Measurements from ENCODE around the gene TTLL5.
A peak's percentile ranks its signal among the peaks of the same experiment; 100 is the strongest.

Gene TTLL5

DNA sequence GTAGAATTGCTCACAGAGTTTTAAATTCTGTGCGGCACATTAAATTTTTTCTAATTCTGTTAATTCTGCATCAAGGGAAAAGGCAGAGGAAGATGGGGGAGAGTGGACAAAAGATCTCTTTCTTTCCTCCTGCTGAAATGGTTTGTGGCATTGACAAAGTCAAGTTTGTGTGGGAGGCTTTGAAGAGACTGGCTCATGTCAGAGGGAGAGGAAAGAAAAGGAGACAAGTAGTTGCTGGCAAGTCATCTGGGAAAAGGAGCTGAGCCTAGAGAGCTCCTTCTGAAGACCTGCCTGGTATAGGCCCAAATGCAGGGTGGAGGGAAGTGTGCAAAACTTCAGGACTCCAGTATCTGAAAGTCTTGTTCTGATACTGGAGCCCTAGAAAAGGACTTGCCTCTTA lies 36.3 kb downstream of the TTLL5 start:
- DNase-seq (ENCODE audit: low read depth in 2 of 2, low spot score in 1 of 2): no peak

DNA sequence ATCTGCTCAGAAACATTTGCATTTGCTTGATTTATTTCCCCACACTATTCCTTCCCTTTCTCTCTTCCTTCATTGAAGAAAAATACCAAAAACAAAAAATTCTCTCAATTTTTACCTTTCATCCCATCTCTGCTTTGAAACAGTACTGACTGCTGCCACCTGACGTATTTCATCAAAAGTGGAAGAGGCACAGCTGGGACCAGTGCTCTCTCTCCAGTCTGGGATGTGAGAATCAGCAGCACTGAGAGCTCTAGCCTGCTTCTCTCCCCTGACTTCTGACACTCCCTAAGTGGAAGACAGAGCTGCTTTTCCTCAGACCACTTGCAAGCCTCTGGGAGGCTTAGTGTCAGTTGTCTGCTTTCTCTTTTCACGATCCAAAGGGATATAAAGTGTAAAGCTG lies 36.9 kb downstream of the TTLL5 start:
- no peak for DNase-seq (ENCODE audit: low read depth in 2 of 2, low spot score in 1 of 2)

DNA sequence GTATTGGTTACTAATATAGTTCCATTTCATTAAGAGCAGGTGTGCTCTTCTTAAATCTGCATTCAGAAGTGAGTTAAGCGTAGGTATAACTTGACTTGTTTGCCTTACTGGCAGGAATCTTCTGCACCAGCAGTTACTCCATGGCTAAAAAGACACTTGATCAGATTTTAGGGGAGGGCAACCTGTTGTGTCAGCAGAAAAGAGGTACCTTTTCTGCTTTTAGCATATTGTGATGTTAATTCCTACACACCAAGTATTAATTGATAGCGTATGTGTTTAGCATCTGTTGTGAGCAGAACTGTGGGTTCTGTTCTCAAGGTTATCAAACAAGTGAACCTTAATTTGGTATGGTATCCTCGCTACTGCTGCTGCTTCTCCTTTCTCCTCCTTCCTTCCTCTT lies 38.3 kb downstream of the TTLL5 start:
- DNase-seq (ENCODE audit: low read depth in 2 of 2, low spot score in 1 of 2): no peak

DNA sequence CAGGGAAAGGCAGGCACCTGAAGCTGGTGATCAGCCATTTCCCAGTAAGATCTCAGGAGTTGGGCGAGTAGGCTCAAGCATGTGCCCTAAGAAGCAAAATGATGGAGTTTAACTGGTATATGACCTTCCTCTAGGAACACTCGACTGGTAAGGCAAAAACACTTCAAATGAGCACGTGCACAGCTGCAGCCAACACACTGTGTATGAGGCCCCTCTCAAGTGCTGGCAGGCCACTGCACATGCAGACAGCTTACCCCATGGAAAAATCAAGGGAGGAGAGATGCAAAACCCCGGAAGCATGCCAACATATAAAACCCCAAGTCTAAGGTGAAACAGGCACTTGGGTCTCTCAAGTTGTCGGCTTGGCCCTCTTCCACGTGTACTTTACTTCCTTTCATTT lies 39.2 kb downstream of the TTLL5 start:
- no peak for DNase-seq (ENCODE audit: low read depth in 2 of 2, low spot score in 1 of 2)

GRCh38 chr14:75702122-75702521 lies 41.1 kb downstream of the TTLL5 start:
- DNase-seq (ENCODE audit: low read depth in 2 of 2, low spot score in 1 of 2): no peak

- no peak for DNase-seq (ENCODE audit: low read depth in 2 of 2, low spot score in 1 of 2)
Measured at GRCh38 chr14:75702616-75703261, 41.7 kb downstream of the TTLL5 start.

GRCh38 chr14:75703467-75703866 lies 42.4 kb downstream of the TTLL5 start:
- DNase-seq (ENCODE audit: low read depth in 2 of 2, low spot score in 1 of 2): no peak

DNA sequence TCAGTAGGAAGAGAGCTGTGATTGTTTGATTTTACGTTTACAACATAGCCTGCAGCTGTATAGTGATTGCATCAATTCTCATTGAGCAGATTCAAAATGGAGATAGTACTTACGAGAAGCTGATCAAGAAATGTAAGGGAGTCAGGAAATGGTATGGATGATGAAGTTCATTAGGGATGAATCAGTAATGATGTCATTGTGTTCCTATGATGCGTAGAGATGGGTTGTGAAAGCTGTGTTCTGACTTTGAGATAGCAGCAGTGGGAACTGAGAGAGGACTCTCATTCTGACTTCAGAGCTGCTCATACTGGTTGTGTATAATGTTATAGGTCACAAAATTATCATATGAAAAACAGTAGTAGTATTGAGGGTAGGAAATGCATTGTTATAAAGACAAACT lies 44.0 kb downstream of the TTLL5 start:
- no peak for DNase-seq (ENCODE audit: low read depth in 2 of 2, low spot score in 1 of 2)

DNA sequence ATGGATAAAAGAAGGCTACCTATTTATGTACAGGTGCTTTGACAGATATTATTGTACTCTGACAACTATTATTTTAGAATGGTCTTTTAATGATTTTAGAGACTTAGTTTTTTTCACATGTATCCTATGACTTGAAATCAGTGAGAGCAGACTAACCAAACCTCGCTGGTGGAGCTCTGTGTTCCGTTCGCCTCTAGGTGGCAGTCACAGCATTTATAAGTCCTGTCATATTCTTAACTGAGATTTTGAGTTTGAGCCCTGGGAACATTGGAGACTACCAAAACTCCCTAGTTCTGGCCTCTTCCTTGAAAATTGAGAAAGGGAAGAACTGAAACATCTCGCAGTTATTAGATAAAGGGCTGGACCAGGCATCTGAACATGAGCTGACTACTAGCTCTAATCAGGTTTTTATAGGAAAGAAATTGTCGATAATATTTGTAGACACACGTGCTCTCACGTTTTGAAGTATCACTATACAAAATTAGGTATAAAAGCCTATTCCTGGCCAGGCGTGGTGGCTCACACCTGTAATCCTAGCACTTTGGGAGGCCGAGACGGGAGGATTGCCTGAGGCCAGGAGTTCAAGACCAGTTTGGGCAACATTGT lies 48.3 kb downstream of the TTLL5 start:
- DNase-seq (ENCODE audit: low read depth in 2 of 2, low spot score in 1 of 2): peak; percentile 9 to 38

DNA sequence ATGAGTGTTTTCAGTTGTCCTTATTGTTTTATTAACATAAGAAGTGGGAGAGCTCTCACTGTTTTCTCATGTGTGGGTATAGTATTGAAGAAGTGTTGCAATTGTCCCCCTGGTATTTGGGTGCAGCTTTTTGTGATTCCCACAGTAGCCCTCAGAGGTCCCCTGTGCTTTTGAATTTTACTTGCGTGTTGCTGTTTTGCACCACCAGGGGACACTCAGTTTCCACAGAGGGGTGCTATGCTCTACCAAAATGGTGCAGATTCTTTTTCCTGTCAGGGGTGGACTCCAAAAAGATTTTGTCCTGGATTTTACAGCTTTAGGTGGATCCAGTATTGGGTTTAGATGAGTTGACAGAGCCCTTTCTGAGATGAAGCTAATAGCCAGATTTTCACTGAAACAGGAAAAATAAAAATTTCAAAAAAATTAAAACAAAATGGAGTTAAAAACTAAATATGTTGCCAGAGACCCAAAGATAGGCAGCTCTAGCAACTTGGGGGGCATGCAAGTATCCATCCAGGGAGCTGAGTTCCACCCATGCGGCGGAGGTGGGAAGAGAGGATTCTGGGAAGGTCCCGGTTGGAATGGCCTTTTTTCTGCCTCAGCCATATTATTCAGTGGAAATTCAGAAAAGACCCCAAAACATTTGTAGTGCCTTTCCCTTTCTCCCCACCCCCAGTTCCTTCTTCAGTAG lies 50.2 kb downstream of the TTLL5 start:
- no peak for DNase-seq (ENCODE audit: low read depth in 2 of 2, low spot score in 1 of 2)

DNA sequence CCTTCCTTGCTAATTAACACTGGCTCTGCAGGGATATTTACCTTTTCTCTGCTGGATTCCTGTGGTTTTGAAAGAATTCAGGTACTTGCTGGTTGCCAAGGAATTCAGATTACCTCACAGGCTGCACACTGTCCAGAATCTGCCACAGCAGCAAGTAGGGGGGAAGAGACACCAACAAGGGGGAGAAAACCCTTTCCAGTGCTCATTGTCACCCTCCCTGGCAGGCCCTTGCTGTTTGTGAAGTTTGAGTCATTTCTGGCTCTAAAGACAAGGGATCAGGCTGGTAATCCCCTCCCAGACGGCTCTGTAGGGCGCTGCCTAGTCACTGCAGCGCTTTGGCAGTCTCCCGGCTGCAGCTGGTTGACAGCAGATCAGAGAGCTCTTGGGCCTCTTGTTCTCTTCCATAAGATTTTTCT lies 50.8 kb downstream of the TTLL5 start:
- no peak for DNase-seq (ENCODE audit: low read depth in 2 of 2, low spot score in 1 of 2)

- no peak for DNase-seq (ENCODE audit: low read depth in 2 of 2, low spot score in 1 of 2)
Measured at GRCh38 chr14:75714991-75715390, 53.9 kb downstream of the TTLL5 start.

GRCh38 chr14:75715926-75716780 lies 55.1 kb downstream of the TTLL5 start:
- no peak for DNase-seq (ENCODE audit: low read depth in 2 of 2, low spot score in 1 of 2)

DNA sequence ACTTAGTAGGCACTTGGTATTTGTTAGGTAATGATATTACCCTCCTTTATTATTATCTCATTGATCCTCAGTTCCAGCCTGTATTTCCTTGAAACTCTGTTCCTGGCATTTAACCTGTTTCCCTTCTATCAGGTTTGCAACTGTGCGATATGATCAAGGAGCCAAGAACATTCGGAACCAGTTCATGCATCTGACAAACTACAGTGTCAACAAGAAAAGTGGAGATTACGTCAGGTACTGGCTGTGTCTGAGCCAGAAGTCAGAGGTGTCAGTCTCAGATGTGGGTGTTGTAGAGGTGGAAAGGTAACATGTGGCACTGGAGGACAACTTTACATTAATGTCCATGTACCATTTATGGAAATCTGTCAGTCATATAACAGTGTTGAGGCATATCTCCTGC lies 56.7 kb downstream of the TTLL5 start:
- no peak for DNase-seq (ENCODE audit: low read depth in 2 of 2, low spot score in 1 of 2)

DNA sequence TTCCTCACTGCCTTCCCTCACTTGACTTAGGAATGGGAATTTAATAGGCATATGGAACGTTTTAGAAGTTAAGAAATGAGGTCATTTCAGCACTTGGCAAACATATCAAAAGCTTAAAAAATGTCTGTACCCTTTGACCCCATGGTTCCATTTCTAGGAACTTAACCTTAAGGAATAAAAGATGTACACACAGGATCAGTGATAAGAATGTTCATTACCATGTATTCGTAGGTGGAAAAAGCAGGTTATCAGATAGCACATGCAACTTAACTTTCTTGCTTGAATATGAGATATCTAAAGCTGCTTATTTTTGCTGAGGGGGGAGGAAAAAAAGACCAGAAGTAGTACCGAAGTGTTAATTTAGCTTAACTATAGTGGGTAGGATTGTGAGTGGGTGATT lies 57.2 kb downstream of the TTLL5 start:
- DNase-seq (ENCODE audit: low read depth in 2 of 2, low spot score in 1 of 2): no peak

- no peak for DNase-seq (ENCODE audit: low read depth in 2 of 2, low spot score in 1 of 2)
Measured at GRCh38 chr14:75720116-75720515, 59.1 kb downstream of the TTLL5 start.

DNA sequence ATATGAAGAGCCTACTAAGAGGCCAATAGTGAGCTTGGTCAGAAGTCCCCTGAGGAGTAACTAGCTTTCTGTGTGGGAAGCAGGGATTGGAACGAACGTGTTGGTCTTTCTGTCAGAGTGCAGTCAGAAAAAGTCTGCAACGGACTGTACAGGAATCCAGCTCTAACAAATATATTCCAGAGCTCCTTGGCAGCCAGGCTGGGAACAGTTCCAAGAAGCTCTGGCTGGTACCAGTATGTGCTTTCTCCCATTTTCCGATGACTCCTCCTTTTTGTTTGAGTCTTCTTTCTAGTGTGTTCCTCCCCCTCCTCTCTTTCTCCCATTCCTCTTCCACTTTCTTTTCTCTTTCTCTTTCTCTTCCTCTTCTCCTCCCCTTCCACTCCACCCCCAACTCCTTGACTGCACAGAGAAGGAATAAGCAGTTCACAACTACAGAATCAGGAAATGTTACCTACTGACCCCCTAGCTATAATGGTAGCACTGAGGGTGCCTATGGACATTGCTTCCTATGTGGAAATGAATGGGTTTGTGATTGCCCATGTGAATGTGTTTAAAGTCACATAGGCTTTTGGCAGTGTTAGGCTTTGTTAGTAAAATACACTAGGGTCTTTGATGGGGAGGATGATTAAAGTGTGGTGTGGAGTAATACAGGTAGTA lies 59.9 kb downstream of the TTLL5 start:
- DNase-seq (ENCODE audit: low read depth in 2 of 2, low spot score in 1 of 2): no peak

- no peak for DNase-seq (ENCODE audit: low read depth in 2 of 2, low spot score in 1 of 2)
Measured at GRCh38 chr14:75723716-75724115, 62.7 kb downstream of the TTLL5 start.

DNA sequence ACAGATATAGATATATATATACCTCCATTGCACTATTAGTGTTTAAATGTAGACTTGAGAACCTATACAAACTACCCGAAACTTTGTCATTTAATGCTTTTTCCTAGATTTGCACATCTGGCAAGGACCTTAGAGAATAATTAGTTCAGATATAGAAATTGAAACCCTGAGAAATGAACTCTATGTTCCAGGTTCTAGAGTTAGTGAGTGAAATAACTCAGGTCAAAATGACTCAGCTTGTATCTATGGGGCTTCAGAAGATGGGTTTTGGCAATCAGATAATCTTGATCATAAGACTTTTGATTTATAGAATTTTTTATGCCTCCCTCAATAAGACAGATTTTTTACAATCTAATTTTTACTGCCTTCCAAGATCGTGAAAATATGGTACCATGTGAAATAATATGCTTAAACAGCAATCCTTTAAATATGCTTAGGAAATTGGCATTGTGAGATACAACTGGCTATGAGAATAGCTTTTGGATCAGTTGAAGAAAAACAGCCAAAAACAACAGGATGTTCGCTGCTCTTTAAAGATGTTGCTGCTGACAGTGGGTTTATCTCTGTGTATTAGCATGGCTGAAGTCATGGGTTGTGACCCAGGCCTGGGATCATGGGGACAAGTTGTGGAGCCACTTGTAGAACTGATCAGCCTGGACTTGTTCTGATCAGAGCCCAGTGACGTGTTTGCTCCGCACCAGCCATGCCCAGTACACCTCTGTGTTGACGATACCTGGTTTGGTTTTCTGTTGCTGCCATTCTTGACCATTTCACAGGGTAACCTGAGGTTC lies 63.6 kb downstream of the TTLL5 start:
- no peak for DNase-seq (ENCODE audit: low read depth in 2 of 2, low spot score in 1 of 2)

DNA sequence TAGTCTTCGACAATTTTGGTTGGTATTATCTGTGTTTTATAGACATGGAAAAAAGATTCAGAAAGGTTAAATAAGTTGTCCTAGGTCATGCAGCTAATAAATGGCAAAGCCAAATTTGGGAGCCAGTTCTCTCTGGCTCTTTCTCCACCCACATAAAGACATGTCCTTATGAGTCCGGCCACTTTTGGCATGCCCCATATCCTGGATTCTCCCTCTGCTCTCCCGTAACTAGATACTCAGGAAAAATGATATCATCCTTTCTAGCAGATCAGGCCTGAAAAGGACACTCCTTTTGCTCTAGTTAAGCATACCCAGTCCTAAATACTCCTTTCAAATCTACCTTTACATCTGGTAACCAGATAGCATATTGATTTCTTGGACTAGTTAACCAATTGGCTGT lies 64.4 kb downstream of the TTLL5 start:
- DNase-seq (ENCODE audit: low read depth in 2 of 2, low spot score in 1 of 2): no peak

All from stimulated activated CD8-positive, alpha-beta memory T cell treated with anti-CD3 and anti-CD28 coated beads, Interleukin-4, amount 100 ng/mL, for 1 hour (primary cell).